Epithelial cell of prostate (primary cell): ENCODE measurements around the gene SCUBE3.

Experiments
- DNase-seq: peaks from one replicate; pipeline ENCODE4 v3.0.0-alpha.2; 2011; ENCODE audit warnings: low read depth, low spot score
- H3K27ac ChIP-seq: fragments of 450-650 bp; 2 replicates; pipeline ENCODE4 v1.5.1; 2017; ENCODE audit warnings: mild to moderate bottlenecking

The SCUBE3 gene

GRCh38 chr6:35234901-35235300 lies 21.1 kb downstream of the SCUBE3 start:
- no peak overlapping the region for H3K27ac ChIP-seq
- DNase-seq = no peak

GRCh38 chr6:35236223-35236622 lies 22.5 kb downstream of the SCUBE3 start:
- no peak overlapping the region for H3K27ac ChIP-seq
- DNase-seq = no peak

- no peak for DNase-seq
- no peak overlapping the region for H3K27ac ChIP-seq
Observed at GRCh38 chr6:35237476-35237875, 23.7 kb downstream of the SCUBE3 start.

GRCh38 chr6:35238843-35239289 lies 25.1 kb downstream of the SCUBE3 start:
- no peak overlapping the region for H3K27ac ChIP-seq
- DNase-seq = no peak

- no peak for DNase-seq
Observed at GRCh38 chr6:35239581-35239980, 25.8 kb downstream of the SCUBE3 start.

GRCh38 chr6:35240838-35241801 lies 27.4 kb downstream of the SCUBE3 start:
- no peak for DNase-seq
- no peak overlapping the region for H3K27ac ChIP-seq

More at GRCh38 chr6:35239581-35239980, 25.8 kb downstream of the SCUBE3 start:
- no peak overlapping the region for H3K27ac ChIP-seq

GRCh38 chr6:35242486-35242885 lies 28.7 kb downstream of the SCUBE3 start:
- H3K27ac ChIP-seq = no peak overlapping the region
- no peak for DNase-seq

GRCh38 chr6:35242906-35243305 lies 29.1 kb downstream of the SCUBE3 start:
- H3K27ac ChIP-seq = no peak overlapping the region
- DNase-seq = no peak

GRCh38 chr6:35243386-35243958 lies 29.7 kb downstream of the SCUBE3 start:
- H3K27ac ChIP-seq = no peak overlapping the region
- no peak for DNase-seq

GRCh38 chr6:35244551-35244950 lies 30.8 kb downstream of the SCUBE3 start:
- no peak for DNase-seq
- H3K27ac ChIP-seq = no peak overlapping the region

GRCh38 chr6:35247642-35248231 lies 34.0 kb downstream of the SCUBE3 start:
- no peak overlapping the region for H3K27ac ChIP-seq
- DNase-seq = no peak

- H3K27ac ChIP-seq = no peak overlapping the region
- DNase-seq = no peak
Observed at GRCh38 chr6:35248300-35248699, 34.5 kb downstream of the SCUBE3 start.

- no peak for DNase-seq
- no peak overlapping the region for H3K27ac ChIP-seq
Observed at GRCh38 chr6:35248965-35249364, 35.2 kb downstream of the SCUBE3 start.

GRCh38 chr6:35251949-35252348 lies 38.2 kb downstream of the SCUBE3 start:
- H3K27ac ChIP-seq = no peak overlapping the region
- DNase-seq = no peak

- DNase-seq = no peak
Observed at GRCh38 chr6:35253249-35253648, 39.5 kb downstream of the SCUBE3 start.

GRCh38 chr6:35258336-35258735 lies 44.6 kb downstream of the SCUBE3 start:
- no peak overlapping the region for H3K27ac ChIP-seq
- no peak for DNase-seq

More at GRCh38 chr6:35253249-35253648, 39.5 kb downstream of the SCUBE3 start:
- no peak overlapping the region for H3K27ac ChIP-seq

GRCh38 chr6:35258858-35259193 lies 45.1 kb downstream of the SCUBE3 start:
- H3K27ac ChIP-seq = peak overlapping the region; percentile 73
- DNase-seq = no peak

GRCh38 chr6:35259194-35259947 lies 45.6 kb downstream of the SCUBE3 start, which contains the start of gene ZNF76:
ZNF76 (plus strand) TSS chr6:35259735; CDS start chr6:35281152, 21,417 bp downstream.
- peak within 1 kb of the TSS; percentile 73 for H3K27ac ChIP-seq

GRCh38 chr6:35259948-35260590 lies 46.3 kb downstream of the SCUBE3 start:
- peak overlapping the region; percentile 73 for H3K27ac ChIP-seq
- no peak for DNase-seq

More at GRCh38 chr6:35259194-35259947, 45.6 kb downstream of the SCUBE3 start, which contains the start of gene ZNF76:
- DNase-seq = peak; percentile 72
